GM04504 (cell line): ENCODE data around the gene PPP2R5E.

Experiments
- DNase-seq: peaks from one replicate; pipeline ENCODE4 v3.0.0-alpha.2; 2012; ENCODE audit warnings: low read depth

The PPP2R5E gene

DNA sequence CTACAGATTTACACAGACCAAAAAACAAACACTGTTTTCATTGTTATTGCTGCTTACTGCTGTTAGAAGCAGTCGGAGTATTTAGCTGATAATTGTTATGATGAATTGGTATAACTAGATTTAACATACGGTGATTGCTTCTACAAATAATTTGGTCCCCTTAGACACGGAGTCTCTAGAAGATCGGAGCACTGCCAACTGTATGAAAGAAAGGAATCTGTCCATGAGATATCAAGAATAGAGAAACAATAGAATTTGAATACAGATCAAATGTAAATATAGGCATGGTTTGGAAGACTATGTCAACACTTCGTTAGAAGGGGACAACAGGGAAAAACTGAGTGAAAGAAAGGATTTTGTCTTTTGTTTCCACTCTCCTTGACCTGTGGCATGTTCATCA lies 110.9 kb downstream of the PPP2R5E start:
- no peak for DNase-seq

DNA sequence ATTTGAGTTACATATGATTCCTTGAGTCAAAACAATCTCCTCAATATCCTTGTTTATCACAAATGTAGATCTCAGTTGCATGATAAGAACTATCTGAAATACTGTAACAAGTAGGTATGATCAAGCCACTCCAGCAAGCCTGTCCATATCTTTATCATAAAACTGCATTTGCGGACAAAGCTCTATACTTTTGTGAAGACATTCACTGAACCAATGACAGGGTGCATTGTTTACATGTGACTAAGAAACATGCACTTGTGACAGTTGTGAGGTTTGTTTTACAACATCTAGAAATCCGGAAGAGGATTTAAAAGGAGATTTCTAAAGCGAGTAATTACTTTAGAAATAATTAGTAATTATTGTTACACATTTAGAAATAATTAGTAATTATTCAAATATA lies 111.7 kb downstream of the PPP2R5E start:
- no peak for DNase-seq

DNA sequence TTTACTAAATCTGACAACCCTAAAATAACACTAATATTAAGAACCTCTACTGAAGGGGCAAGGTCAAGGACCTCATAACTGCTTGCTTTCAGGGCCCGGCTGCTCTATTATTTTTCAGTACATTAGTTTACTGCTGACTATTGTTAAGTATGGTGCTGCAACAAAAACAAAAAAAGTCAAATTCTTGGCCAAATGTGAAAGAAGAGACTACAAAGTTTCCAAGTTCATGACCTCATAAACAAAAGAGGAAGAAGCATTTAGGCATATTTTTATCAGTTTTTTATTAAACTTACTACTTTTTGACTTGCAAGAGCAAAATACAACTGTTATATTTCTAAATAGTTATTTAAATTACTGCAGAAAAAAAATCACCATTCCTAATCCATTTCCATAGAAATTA lies 114.7 kb downstream of the PPP2R5E start:
- DNase-seq = no peak

DNA sequence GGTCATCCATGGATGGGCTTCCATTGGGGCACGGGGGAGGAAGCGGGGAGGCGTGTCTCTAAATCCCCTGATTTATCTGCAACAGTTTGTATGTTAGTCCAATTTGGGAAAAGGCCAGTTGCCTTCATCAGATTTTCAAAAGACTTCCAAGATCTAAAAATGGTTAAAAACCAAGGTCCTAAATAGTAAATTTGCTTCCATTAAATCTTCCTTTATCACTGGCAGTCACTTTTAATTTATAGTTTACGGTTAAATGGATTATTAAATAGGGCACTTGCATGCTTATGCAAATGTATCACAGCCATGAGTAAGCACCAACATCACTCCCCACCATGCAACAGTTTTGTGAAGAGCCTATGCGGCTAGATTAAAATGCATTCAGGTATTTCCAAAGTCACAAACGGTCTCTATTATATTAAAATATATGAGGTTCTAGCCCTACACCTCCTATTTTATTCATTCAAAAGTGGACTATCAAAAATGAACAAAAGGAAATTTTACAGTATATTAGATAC lies 116.3 kb downstream of the PPP2R5E start:
- no peak for DNase-seq

DNA sequence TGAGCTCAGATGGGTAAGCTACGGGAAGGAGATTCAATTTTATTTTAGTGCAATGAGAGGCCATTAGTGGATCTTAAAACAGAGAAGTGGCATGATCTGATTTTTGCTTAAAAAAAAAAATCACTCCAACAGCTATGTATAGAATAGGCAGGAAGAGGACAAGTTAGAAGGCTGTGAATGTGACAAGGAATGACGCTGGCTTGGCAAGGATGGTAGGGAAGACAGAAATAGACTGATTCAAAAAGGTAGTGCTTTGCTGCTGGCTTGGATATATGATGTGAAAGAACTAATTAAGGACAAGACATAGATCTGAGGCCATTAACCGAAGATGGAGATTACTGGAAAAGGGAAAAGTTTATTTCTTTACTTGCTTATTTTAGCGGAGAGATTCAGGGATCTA lies 119.3 kb downstream of the PPP2R5E start:
- no peak for DNase-seq

DNA sequence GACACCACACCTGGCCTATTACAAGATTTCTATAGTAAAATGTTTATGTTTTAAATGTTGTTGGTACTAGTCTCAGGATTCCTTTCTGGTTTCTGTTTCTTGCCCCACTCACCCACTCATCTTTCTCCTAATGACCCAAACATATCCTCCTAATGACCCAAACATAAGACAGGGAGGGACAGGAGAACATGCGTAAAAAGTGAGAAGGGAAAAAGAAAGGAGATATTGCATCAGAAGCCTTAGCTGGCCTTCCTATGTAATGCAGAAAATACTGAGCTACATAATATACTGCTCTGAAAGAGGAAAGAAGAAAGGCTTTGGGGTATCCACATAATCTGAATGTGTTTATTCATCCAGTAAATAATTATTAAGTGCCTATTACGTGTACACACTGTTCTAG lies 119.8 kb downstream of the PPP2R5E start:
- no peak for DNase-seq

DNA sequence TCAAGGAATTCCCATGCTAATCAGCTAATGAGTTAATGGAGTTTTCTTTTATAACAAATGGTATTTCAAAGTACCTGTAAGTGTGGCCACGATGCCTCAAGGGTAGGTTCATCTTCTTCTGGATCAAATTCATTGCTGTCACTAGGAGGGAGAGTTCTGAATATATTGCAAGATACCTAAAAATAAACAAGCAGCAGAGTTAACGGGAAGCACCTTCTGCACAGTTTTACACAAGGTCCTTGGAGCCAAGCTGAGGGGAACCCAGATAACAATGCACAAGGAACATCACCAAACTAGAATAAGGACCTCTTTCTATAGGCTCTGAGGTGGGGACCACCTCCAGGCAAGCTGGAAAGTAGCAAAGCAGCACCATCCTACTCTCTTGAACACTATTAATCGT lies 121.3 kb downstream of the PPP2R5E start:
- DNase-seq = no peak

DNA sequence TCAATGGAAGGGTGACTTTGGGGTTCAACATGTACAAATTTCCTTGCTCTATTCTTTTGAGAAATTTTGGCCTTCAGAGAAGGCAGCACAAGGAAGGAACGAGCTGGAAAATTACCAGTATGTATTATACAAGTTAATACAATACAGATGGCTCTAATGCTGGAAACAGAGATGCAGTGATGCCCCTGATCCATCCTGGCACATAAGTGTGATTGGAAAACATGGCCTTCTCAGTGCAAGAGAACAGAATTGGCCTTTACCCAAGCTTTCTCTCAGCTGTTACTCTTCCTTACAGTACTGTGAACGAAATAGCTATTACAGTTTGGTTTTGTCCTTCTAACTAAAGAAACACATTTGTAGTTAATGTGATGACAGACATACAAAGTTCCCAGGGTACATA lies 122.0 kb downstream of the PPP2R5E start:
- DNase-seq = no peak

DNA sequence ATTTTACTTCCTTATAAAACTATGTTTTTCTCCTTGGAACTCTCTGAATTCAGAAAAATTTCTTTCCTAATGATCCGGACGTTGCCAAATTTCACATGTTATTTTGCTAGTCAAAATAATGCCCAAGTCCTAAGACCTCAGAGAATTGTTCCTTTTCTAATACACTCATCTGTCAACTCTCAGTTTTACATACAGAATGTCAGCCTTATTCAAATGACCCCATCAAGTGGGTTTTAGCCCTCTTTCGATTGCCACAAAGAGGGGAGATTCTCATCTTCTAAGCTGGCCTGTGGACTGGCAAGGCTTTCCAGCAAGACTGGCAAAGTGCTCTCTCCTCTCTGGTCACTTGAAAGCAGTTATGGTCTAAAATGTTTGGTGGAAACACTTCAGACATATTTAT lies 125.2 kb downstream of the PPP2R5E start:
- no peak for DNase-seq

DNA sequence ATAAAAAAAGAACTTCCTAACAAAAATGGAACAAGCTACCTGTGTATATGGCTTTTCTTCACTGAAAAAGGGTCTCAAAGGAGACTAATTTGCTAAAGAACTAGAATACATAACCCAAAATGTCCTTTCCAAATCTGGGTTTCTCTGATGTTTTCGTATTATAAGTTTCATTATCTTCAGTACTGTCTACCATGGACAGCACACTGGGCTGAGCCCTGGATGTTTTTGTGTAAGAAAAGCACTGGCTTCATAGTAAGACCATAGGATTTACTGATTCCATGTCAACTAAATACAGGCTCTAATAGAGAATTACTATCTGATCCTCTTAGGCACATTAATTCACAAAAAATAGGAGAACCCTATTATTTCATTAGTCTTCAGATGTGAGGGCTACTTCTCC lies 130.2 kb downstream of the PPP2R5E start:
- no peak for DNase-seq

DNA sequence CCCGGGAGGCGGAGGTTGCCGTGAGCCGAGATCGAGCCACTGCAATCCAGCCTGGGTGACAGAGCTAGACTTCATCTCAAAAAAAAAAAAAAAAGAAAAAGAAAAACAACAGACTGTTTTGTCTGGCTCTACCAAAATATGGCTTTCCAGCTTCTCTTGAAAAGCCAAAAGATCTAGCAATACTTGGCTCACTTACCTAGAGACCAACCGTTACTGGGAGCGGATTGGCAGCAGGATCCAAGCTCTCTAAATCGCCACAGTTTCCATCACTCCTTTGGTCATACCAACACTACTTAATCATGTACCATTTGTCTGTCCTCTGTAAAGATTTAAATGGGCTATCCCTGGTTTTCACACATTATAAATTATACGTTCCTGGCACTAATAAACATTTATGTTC lies 136.8 kb downstream of the PPP2R5E start:
- no peak for DNase-seq

DNA sequence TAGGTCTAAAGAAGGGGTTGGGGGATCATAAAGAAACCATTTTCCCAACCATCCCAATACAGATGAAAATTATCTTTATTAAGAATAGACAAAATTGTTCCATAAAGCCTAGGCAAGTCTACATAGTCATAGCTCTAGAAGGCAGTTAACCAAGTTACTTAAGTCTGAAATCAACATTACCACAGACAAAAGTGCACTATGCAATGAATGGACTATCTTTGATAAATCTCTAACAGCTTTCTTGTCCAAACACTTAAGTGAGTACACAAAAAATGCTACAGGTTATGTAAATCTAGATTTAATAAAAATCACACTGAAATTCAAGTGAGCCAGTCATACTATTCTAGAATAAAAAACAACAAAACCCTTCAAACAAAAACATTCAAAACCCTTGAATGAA lies 137.5 kb downstream of the PPP2R5E start:
- DNase-seq = no peak

DNA sequence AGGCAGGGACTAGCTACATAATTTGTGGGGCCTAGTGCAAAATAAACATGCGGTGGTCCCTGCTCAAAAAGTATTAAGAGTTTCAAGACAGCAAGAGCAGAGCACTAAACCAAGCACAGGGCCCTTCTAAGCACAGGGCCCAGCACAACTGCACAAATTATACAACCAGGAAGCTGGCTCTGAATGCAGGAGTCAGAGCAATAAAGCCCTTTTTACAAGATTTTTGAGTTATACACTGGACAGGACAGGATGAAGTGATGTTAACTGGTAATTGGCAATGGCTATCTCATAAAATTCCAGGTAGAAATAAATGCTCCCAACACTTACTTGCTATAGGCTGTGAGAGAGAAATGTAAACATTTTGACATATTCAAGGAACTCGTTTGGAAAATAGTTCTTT lies 138.3 kb downstream of the PPP2R5E start:
- DNase-seq = no peak

DNA sequence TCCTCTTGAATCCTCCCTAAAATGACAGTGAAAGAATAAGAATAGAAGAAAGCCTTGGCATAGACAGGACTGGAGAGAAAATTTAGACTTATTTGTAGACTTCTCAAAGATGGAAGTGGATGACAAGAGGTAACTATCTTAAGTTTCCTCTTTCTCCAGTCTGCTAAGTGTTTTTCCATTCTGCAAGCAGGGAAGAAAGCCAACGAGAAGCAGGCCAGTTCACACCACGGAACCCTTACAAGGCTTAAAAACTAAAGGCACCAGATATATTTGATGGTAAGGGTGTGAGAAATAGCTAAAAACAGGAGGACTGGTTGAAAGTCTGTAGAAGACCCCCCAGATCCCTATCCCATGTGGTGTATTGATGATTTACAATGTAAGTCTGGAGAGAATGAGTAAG lies 141.5 kb downstream of the PPP2R5E start:
- no peak for DNase-seq

DNA sequence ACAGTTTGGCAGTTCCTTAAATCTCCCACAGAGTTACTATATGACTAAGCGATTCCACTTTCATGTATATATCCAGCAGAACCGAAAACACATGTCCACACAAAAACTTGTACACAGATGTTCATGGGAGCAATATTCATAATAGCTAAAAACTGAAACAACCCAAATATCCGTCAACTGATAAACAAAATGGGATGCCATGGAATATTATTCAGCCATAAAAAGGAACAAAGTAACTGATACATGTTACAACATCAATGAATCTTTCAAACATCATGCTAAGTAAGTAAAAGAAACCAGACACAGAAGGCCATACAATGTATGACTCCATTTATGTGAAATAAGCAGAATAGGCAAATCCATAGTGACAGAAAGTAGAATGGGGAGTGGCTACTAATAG lies 144.2 kb downstream of the PPP2R5E start:
- no peak for DNase-seq

DNA sequence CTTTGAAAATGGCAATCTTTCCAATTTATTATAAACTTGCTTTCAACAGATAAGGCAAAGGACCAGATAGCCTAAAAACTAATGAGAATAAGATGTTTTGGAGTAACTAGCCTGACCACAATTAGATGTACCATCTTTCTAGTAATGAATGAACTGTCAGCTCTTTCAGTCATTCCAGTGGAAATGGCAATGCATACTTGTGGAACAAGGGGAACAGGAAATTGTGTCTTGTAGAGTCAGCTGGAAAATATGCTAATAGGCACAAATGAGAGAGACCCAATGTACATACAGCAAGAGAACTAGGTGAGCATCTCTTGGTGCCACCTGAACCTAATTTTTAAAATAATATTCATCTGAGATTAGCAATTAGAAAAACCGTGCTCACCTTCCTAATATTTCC lies 148.3 kb downstream of the PPP2R5E start:
- no peak for DNase-seq

DNA sequence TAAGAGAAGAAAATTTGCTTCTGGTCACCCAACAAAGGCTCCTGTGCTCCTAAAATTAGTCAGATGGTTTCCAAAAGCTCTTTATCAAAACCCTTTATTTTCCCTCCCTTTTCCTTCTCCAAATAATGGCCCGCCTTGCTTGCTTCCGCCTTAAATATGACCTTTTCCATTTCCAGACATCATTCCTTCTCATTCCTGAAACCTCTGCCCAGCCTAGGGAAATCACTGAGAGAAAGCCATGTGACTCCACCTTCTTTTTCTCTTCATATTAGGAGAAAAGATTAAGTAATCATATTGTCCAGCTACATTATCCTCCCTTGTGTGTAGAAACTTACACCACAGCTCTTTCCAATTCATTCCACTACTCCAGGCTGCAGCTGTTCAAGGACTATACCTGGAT lies 148.7 kb downstream of the PPP2R5E start:
- no peak for DNase-seq

DNA sequence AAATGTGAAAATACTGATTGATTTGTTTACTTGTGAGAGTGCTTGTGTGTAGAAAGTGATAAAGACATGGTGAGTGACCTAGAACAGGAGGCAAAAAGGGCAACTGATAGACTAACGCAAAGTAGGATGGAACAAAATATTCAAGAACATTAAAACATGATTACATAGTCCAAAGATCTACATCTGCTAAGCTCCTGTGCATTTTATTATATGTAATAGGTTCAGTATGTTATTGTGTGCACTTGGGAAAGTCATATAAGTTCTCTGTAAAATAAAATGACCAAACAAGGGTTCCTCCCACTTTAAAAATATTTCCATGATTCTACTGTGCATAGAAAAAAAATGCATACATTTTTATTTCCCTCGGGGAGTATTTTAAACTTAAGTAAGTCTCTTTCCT lies 150.2 kb downstream of the PPP2R5E start:
- no peak for DNase-seq

DNA sequence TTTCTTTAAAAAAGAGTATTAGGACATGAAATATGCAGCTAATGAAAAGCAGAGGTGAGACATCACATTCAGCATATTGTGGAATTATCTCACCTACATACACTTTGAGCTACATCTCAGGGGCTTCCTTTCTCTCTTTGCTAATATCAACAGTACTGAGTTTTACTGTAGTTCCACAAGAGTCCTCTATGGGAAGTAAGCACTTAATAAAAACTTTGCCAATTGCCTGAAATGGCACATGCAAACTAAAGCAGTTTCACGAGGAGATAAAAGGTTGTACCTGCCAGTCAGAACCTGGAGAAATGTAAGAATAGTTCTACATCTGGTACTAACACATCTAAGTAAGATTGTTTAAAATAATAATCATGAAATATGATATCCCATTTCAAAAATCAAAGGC lies 150.9 kb downstream of the PPP2R5E start:
- no peak for DNase-seq

DNA sequence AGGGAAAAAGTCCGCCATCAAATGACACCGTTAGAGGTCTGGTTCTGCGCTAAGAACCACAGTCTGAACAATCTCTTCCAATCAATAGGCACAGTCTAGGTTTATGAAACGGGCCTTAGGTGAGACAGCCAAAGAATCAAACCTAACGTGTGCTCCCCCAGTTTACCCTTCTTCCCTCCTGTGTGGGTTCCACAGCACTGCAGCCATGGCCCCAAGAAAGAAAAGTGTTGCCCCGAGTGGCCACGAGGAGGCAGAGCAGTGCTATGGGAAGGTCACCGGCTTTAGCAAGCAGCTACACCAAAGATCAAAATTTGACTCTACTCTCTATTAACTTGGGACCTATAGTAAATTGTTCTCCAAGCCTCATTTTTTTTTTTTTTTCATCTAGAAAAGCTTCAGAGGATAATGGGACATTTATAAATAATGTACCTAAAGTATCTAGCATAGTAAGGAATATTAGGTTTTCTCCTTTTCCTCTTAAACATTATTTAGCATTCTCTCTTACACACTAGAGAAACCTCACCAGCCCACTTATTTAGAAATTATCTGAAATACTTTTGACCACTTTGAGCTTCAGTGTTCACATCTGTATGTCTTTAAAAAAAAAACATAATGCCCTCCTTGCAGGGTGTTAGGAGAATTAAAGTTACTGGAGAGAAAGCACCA lies 154.3 kb downstream of the PPP2R5E start:
- DNase-seq = peak; percentile 20

DNA sequence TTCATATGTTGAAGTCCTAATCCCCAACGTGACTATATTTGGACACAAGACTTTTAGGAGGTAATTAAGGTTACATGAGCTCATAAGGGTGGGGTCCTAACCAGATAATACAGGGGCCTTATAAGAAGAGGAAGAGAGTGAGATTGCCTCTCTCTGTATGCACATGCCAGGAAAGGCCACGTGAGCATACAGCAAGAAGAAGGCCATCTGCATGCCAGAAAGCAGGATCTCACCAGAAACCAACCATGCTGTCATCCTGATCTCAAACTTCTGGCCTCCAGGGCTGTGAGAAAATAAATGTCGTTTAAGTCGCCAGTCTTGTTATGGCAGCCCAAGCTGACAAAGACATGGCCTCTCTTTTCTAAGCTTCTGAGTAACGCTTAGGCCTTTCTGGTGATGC lies 155.5 kb downstream of the PPP2R5E start:
- no peak for DNase-seq

DNA sequence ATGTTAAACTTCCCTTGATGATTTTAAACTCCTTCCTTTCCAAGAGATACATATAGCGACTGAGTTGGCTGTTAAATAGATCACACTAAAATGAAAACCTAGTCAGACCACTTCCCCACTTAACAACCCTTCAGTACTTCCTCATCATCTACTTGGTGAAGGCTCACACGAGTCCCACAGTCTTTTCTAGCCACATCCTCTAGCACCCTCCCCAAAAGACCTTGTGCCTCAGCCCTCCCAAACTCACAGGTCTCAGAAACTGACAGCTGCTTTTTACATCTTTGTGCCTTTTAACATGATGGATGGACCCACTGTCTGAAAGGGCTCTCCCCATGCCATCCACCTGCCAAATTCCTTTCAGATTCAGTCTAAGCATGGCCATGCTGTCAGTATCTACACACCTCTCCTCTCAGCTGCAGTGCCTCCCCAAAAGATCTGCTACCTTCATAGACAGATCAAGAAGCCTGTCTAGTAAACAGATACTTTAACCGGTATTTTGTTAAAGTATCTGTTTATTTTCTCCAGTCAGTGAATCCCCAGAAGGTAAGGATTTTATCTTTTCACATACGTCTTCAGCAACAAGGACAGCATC lies 159.3 kb downstream of the PPP2R5E start:
- DNase-seq = no peak

DNA sequence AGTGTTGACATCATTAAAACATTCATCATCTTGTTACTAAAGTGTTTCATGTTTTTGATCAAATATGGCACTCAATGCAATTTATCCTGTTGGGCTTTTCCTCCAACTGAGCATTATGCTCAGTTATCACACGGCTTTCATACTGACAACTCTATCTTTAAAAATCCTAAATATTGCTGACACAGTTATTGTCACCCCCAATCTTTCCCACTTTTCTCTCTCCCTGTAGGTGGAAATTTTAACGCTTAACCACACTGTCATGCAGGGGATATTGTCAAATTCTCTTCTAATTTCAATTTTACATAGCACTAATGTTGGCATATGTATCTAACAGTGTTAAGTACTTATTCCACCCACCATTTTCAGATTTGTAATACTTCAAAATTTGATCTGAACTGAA lies 164.7 kb downstream of the PPP2R5E start:
- DNase-seq = no peak

DNA sequence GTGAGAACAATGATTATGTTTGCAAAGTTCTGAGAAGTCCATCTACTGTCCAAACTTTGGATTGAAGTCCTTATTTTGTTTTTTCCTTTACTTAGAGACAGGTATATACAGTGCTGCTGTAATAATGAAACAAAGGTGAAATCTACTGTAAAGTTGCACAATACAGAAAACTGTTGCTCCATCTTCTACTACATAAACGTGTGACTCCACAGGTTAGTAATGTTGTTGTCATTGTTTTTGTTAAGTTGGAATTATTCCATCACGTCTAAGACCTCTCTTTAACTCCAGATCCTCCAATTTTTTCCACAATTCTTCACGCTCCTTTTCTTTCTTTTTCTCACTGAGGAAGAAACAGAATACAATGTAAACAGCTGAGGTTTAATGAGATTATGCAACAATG lies 167.4 kb downstream of the PPP2R5E start:
- DNase-seq = no peak
